Posterior vena cava (tissue), 2 donors: ENCODE data around the gene OGFR. TPM values are rescaled to one million over a fixed set of nuclear protein-coding genes. Genes with fewer than 3 reads are reported as not detected.

Experiments
- DNase-seq: peaks from one replicate; pipeline ENCODE4 v3.0.0-alpha.2; 2020; ENCODE audit warnings: low spot score
- intact Hi-C, 2 donors: fragments of 100-400 bp; cut with DNase I; formaldehyde crosslinking; loops; one replicate each; pipeline versions ENCODE4 v1.14.1 to v1.14.2; 2022 to 2023
- total RNA-seq, 2 donors: library from RNA; stranded (reverse); fragmentation: NEBNext Ultra II Directional; extraction: Animal tissue kit (Norgen Biotek cat#: 25700); gene quantifications; one replicate each; pipeline ENCODE4 v1.2.1, GENCODE V29; 2021
- donor health status: DM: yes; HTN: yes; CAD: no.
- donor health status: DM: yes; HTN: yes; CAD: no.

The OGFR gene
- total RNA-seq, 2 donors from 2014 or later: 27.7 to 29.4 TPM

- no peak for DNase-seq
- intact Hi-C loops: loop anchor here in 1 of 2 donors (5.0 kb wide), 1 partner anchor 140 kb away; no protein-coding TSS in a partner anchor
These were observed 3.0 kb downstream of the OGFR start for GRCh38 chr20:62807444-62808210.

GRCh38 chr20:62808211-62808865 lies 3.7 kb downstream of the OGFR start:
- DNase-seq: peak; percentile 92
- intact Hi-C loops: loop anchor here in 1 of 2 donors (5.0 kb wide), 1 partner anchor 141 kb away; no protein-coding TSS in a partner anchor

- DNase-seq: no peak
- intact Hi-C loops: loop anchor here (5.0 to 10.0 kb wide), 2 partner anchors 142 to 145 kb away; no protein-coding TSS in a partner anchor
These were observed 5.1 kb downstream of the OGFR start for GRCh38 chr20:62809530-62810428.

GRCh38 chr20:62811320-62811719 lies 6.7 kb downstream of the OGFR start:
- intact Hi-C loops: loop anchor here in 1 of 2 donors (10.0 kb wide), 1 partner anchor 147 kb away; no protein-coding TSS in a partner anchor
- DNase-seq: no peak

- intact Hi-C loops: loop anchor here in 1 of 2 donors (10.0 kb wide), 1 partner anchor 147 kb away; no protein-coding TSS in a partner anchor
- DNase-seq: no peak
These were observed 7.1 kb downstream of the OGFR start for GRCh38 chr20:62811720-62812119.

GRCh38 chr20:62812181-62812906 lies 7.7 kb downstream of the OGFR start:
- intact Hi-C loops: loop anchor here in 1 of 2 donors (10.0 kb wide), 1 partner anchor 148 kb away; no protein-coding TSS in a partner anchor
- no peak for DNase-seq

- DNase-seq: no peak
- intact Hi-C loops: loop anchor here in 1 of 2 donors (10.0 kb wide), 1 partner anchor 148 kb away; no protein-coding TSS in a partner anchor
These were observed 8.2 kb downstream of the OGFR start for GRCh38 chr20:62812907-62813200.

- intact Hi-C loops: loop anchor here in 1 of 2 donors (10.0 kb wide), 1 partner anchor 149 kb away; no protein-coding TSS in a partner anchor
- no peak for DNase-seq
These were observed 9.0 kb downstream of the OGFR start for GRCh38 chr20:62813588-62813987.

GRCh38 chr20:62814060-62814708 lies 9.5 kb downstream of the OGFR start:
- intact Hi-C loops: loop anchor here in 1 of 2 donors (10.0 kb wide), 1 partner anchor 149 kb away; no protein-coding TSS in a partner anchor
- DNase-seq: no peak

GRCh38 chr20:62814709-62815065 lies 10.1 kb downstream of the OGFR start:
- DNase-seq: no peak
- intact Hi-C loops: loop anchor here in 1 of 2 donors (10.0 kb wide), 1 partner anchor 150 kb away; no protein-coding TSS in a partner anchor

- intact Hi-C loops: loop anchor here in 1 of 2 donors (10.0 kb wide), 1 partner anchor 151 kb away; no protein-coding TSS in a partner anchor
- DNase-seq: no peak
These were observed 10.7 kb downstream of the OGFR start for GRCh38 chr20:62815066-62815991.

GRCh38 chr20:62816031-62816883 lies 11.6 kb downstream of the OGFR start:
- intact Hi-C loops: loop anchor here in 1 of 2 donors (10.0 kb wide), 1 partner anchor 151 kb away; no protein-coding TSS in a partner anchor
- DNase-seq: no peak

GRCh38 chr20:62816884-62817873 lies 12.5 kb downstream of the OGFR start, which contains the start of gene COL9A3:
COL9A3 (plus strand) TSS chr20:62817050; CDS start chr20:62817065, 15 bp downstream.
- no peak for DNase-seq
- intact Hi-C loops: loop anchor here in 1 of 2 donors (10.0 kb wide), 1 partner anchor 152 kb away; no protein-coding TSS in a partner anchor

- no peak for DNase-seq
- intact Hi-C loops: loop anchor here in 1 of 2 donors (10.0 kb wide), 1 partner anchor 153 kb away; no protein-coding TSS in a partner anchor
These were observed 13.4 kb downstream of the OGFR start for GRCh38 chr20:62817975-62818591.
